GM12864 (cell line): ENCODE results near the gene PBRM1.

Experiments
- DNase-seq: peaks from one replicate; pipeline ENCODE4 v3.0.0-alpha.2; 2011; ENCODE audit warnings: low read depth
- H3K4me3 ChIP-seq: 2 replicates; pipeline ENCODE4 v1.5.1; 2011; ENCODE audit warnings: mild to moderate bottlenecking, low read depth, low read length, control low read depth
- TF ChIP-seq, protein P1 (sequence below): IDR thresholded peaks from 2 replicates; pipeline ENCODE4 v1.5.1; 2011; ENCODE audit warnings: low read depth, mild to moderate bottlenecking, moderate library complexity, low read length, control low read depth, inconsistent platforms; ENCODE audit errors: missing control alignments

Gene PBRM1

GRCh38 chr3:52558436-52558835 lies 127.3 kb downstream of the PBRM1 start:
- no peak for DNase-seq
- no peak overlapping the region for H3K4me3 ChIP-seq
- TF ChIP-seq, protein P1, sequence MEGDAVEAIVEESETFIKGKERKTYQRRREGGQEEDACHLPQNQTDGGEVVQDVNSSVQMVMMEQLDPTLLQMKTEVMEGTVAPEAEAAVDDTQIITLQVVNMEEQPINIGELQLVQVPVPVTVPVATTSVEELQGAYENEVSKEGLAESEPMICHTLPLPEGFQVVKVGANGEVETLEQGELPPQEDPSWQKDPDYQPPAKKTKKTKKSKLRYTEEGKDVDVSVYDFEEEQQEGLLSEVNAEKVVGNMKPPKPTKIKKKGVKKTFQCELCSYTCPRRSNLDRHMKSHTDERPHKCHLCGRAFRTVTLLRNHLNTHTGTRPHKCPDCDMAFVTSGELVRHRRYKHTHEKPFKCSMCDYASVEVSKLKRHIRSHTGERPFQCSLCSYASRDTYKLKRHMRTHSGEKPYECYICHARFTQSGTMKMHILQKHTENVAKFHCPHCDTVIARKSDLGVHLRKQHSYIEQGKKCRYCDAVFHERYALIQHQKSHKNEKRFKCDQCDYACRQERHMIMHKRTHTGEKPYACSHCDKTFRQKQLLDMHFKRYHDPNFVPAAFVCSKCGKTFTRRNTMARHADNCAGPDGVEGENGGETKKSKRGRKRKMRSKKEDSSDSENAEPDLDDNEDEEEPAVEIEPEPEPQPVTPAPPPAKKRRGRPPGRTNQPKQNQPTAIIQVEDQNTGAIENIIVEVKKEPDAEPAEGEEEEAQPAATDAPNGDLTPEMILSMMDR, result no peak

GRCh38 chr3:52557011-52557960 lies 128.4 kb downstream of the PBRM1 start:
- no peak overlapping the region for H3K4me3 ChIP-seq
- DNase-seq, result no peak
- TF ChIP-seq, protein P1, result no peak

DNA sequence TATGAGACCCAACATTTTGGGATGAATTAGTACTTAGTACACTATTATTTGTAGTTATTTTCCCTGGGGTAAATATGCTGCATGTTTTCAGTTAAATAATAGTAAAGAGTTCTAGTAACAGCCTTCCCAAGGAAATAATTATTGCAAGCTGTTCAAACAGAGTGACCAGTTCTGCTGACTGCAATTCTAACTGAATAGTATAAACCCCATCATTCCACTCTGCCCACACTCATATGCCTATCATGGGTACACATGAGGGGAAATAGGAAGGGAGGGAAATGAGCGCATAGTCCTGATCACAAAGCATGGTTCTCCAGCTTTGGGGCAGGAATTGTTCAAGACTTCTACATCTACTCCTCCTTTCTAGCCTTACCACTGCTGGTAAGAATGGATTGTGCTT lies 130.7 kb downstream of the PBRM1 start:
- TF ChIP-seq, protein P1, result no peak
- H3K4me3 ChIP-seq, result no peak overlapping the region
- DNase-seq, result no peak

- TF ChIP-seq, protein P1, result no peak
- DNase-seq, result no peak
- H3K4me3 ChIP-seq, result no peak overlapping the region
Measured at GRCh38 chr3:52554026-52554755, 131.5 kb downstream of the PBRM1 start.

DNA sequence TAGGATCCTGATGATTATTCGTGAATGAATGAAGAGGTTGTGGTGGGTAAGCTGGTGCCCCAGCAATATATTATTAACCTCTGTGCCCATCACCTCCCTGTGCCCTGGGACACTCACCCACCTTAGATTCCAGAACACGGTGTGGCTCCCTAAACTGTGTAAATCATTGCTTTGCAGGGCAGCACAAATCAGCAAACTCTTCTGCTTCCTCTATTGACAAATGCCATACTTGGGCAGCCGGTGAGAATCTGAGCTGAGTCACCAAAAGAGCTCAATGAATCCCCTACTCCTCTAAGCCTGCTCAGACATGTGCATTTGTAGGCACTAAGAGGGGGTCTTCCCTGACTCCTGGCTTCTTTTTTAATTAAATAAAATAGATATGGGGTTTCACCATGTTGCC lies 133.6 kb downstream of the PBRM1 start:
- H3K4me3 ChIP-seq, result no peak overlapping the region
- DNase-seq, result no peak
- TF ChIP-seq, protein P1, result no peak

DNA sequence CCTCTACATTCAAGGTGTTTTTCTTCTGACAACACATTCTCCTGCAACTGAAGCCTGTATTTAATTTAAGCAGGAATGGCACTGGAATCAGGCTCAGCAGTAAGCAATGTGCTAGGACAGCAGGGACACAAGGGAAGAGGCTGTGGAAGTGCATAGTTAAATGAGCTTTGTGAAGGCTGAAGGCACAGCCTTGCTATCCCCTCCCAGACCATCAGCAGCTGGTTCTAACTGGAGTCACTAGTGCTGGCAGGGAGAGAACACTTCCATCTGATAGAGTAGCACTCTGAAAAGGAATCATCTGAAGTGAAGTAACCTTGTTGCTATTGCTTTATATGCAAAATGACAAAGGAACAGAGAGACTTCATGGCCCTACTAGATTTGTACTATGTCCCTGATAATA lies 134.6 kb downstream of the PBRM1 start:
- TF ChIP-seq, protein P1, result no peak
- DNase-seq, result no peak
- H3K4me3 ChIP-seq, result no peak overlapping the region
